Transverse colon (tissue), 4 donors: ENCODE results near the gene C17orf100. TPM values are rescaled to one million over a fixed set of nuclear protein-coding genes. Genes with fewer than 3 reads are reported as not detected.

ENCODE experiments used
- DNase-seq: peaks from one replicate; pipeline ENCODE4 v3.0.0-alpha.2; 2019
- H3K27ac ChIP-seq, 4 donors: fragments of 200-600 bp; sonication (generic); 2 replicates each; pipeline ENCODE4 v1.5.1; 2016 to 2018; ENCODE audit warnings: inconsistent platforms in 4 of 4
- H3K27me3 ChIP-seq: fragments of 200-600 bp; sonication (generic); 2 replicates; pipeline ENCODE4 v1.5.1; 2017; ENCODE audit warnings: inconsistent platforms
- H3K36me3 ChIP-seq, 4 donors: fragments of 200-600 bp; sonication (generic); 2 replicates each; pipeline ENCODE4 v1.5.1; 2017 to 2019; ENCODE audit warnings: inconsistent platforms in 4 of 4
- H3K4me1 ChIP-seq, 4 donors: fragments of 200-600 bp; sonication (generic); 2 replicates each; pipeline ENCODE4 v1.5.1; 2017 to 2020; ENCODE audit warnings: inconsistent platforms in 4 of 4
- H3K4me3 ChIP-seq, 4 donors: fragments of 200-600 bp; sonication (generic); 1 replicate in 1 of 4; 2 replicates in 3 of 4; pipeline versions ENCODE4 v1.5.1 to v1.6.1; 2017 to 2019; ENCODE audit warnings: inconsistent platforms in 4 of 4
- H3K9me3 ChIP-seq, 2 donors: fragments of 200-600 bp; sonication (generic); 2 replicates each; pipeline ENCODE4 v1.5.1; 2017 to 2019; ENCODE audit warnings: inconsistent platforms in 2 of 2
- EP300 ChIP-seq: sonication (generic); formaldehyde crosslinking; IDR thresholded peaks from one replicate; pipeline ENCODE4 v1.6.1; 2017; ENCODE audit warnings: antibody characterized with exemption, low read depth
- POLR2A ChIP-seq: fragments of 450-650 bp; IDR thresholded peaks from one replicate; pipeline ENCODE4 v1.6.1; 2016; ENCODE audit warnings: antibody characterized with exemption, mild to moderate bottlenecking, moderate library complexity
- POLR2AphosphoS5 ChIP-seq, 3 donors: sonication (generic); formaldehyde crosslinking; IDR thresholded peaks; one replicate each; pipeline ENCODE4 v1.6.1; 2016; ENCODE audit warnings: antibody characterized with exemption in 3 of 3
- WGBS, 2 donors: methylation state at CpG; one replicate each; pipeline ENCODE4 v1.1.5; 2018; ENCODE audit warnings: low coverage in 1 of 2; 5-methylcytosine and 5-hydroxymethylcytosine counted together
- in situ Hi-C, 4 donors: fragments of 200-750 bp; cut with MboI; loops; one replicate each; pipeline versions ENCODE4 v1.15.0 to v1.15.1; 2017; ENCODE audit warnings: low sequenced_read_pairs in 3 of 4, low pct_ligation_motif_present in 1 of 4, low pct_unique_long_range_greater_than_20kb in 1 of 4
- intact Hi-C: fragments of 100-400 bp; cut with DNase I; formaldehyde crosslinking; loops from one replicate; pipeline ENCODE4 v1.15.1; 2023; ENCODE audit warnings: low total_unique reads
- total RNA-seq, 4 donors: library from RNA; depleted of rRNA; stranded (reverse); fragments of >200 nt; gene quantifications; one replicate each; pipeline ENCODE4 v1.1.0, GENCODE V29; 2016
- TF ChIP-seq, protein P1 (sequence below), 5 experiments: fragments of 200-600 bp in 3 of 5; fragments of 450-650 bp in 2 of 5; sonication (generic) in 3 of 5; IDR thresholded peaks; 1 replicate in 2 of 5; 2 replicates in 3 of 5; pipeline ENCODE4 v1.5.1; 2016 to 2017; ENCODE audit warnings: antibody characterized with exemption in 5 of 5, inconsistent platforms in 3 of 5, mild to moderate bottlenecking in 2 of 5, moderate library complexity in 1 of 5

C17orf100 gene
- total RNA-seq, 4 donors from 2014 or later: 1.4 to 1.7 TPM; not detected in 2

DNA sequence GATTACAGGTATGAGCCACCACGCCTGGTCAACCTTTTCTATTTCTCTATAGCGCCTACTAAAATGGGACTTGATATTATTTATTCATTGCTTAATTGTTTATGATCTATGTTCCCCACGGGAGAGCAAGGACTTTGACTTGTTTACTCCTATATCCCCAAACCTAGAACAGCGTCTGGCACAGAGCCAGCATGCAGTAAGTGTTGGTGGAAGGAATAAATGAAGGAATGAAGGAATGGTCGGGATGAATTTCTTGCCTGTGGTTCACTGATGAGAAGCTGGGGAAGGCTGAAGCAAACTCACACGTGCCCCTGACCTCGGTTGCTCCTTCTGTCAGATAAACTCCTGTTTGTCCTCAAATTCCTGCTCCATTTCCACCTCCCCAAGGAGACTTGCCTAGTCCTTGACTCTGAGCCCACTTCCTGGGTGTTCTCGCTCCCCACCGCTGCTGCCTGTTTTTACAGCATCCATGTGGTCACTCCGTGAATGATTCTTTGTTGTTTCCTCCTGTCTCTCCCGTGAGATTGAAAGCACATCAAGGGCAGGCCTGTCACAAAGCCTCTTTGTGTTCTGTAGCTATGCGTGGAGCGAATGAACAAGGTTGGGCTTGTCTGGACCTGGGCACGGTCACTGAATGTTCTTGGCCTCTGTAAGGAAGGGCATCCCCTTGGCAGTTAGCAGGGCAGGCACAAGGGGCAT is 17.3 kb downstream of the C17orf100 start:
- in situ Hi-C loops: loop anchor here in 2 of 4 donors (10.0 to 25.0 kb wide), 3 partner anchors 176 to 343 kb away; partner anchors contain the start of genes BCL6B (in 1 of the 2) and RNASEK (in 1 of the 2)
- no peak for DNase-seq
- 58% methylated on average over 11 to 14 of the region's 14 CpGs for WGBS, 2 donors
- Histone ChIP-seq H3K36me3 (no peaks in the 10 kb centered on the region), H3K9me3 (no peaks in the 10 kb centered on the region), H3K4me1 (peaks cover 0 to 4% (median 2%) of the 10 kb centered on the region in 4 donors), H3K27ac (no peak overlapping the region), H3K27me3 (peaks cover 18% of the 10 kb centered on the region), H3K4me3 (no peak overlapping the region)
- intact Hi-C loops: loop anchor here (10.0 kb wide), 1 partner anchor 176 kb away; no protein-coding TSS in a partner anchor
- TF ChIP-seq EP300 (no peak), POLR2A (no peak), POLR2AphosphoS5 (IDR thresholded peaks at IDR 0.05) (no peak)
- TF ChIP-seq, protein P1, sequence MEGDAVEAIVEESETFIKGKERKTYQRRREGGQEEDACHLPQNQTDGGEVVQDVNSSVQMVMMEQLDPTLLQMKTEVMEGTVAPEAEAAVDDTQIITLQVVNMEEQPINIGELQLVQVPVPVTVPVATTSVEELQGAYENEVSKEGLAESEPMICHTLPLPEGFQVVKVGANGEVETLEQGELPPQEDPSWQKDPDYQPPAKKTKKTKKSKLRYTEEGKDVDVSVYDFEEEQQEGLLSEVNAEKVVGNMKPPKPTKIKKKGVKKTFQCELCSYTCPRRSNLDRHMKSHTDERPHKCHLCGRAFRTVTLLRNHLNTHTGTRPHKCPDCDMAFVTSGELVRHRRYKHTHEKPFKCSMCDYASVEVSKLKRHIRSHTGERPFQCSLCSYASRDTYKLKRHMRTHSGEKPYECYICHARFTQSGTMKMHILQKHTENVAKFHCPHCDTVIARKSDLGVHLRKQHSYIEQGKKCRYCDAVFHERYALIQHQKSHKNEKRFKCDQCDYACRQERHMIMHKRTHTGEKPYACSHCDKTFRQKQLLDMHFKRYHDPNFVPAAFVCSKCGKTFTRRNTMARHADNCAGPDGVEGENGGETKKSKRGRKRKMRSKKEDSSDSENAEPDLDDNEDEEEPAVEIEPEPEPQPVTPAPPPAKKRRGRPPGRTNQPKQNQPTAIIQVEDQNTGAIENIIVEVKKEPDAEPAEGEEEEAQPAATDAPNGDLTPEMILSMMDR (IDR thresholded peaks at IDR 0.05): no peak

DNA sequence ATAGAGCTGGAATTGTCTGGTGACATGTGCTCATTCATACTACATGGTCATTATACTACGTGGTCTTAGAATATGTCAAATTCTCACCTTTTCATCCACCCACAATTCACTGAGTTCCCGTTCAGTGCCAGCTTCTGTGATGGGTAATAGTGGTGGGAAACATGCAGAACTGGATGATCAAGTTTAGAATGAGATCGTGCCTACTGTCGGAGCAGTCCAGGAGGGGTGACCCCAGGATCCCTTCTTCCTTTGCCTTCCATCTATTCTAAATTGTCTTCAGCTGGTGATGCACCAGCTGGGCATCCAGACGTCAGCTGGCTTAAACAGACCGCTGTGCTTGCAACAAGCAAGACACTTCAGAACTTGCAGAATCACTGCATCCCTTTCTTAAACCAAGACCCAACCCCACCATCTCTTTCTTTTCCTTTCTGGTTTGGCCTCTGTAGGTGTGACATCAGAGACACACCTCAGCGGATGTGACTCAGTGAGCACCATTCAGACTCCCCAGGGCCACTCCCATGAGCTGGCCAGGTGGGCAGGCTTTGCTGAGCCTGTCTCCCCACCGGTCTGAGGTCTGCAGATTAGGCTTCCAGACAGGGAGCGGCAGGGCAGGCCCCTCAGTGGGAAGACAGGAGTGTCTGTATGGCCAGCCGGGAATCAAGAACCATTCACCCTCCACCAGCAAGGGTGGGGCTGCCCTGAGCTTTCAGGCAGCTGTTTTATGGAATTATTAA is 18.1 kb downstream of the C17orf100 start:
- Histone ChIP-seq H3K4me3 (no peak overlapping the region), H3K4me1 (peaks cover 0 to 4% (median 2%) of the 10 kb centered on the region in 4 donors), H3K9me3 (no peaks in the 10 kb centered on the region), H3K27me3 (peaks cover 18% of the 10 kb centered on the region), H3K36me3 (no peaks in the 10 kb centered on the region), H3K27ac (no peak overlapping the region)
- no peak for DNase-seq
- WGBS, 2 donors: 67 to 77% methylated on average over 5 to 10 of the region's 10 CpGs
- TF ChIP-seq POLR2AphosphoS5 (IDR thresholded peaks at IDR 0.05) (no peak), EP300 (no peak), POLR2A (no peak)
- TF ChIP-seq, protein P1 (IDR thresholded peaks at IDR 0.05): no peak
- in situ Hi-C loops: loop anchor here in 2 of 4 donors (10.0 to 25.0 kb wide), 3 partner anchors 175 to 343 kb away; partner anchors contain the start of genes BCL6B (in 1 of the 2) and RNASEK (in 1 of the 2)
- intact Hi-C loops: loop anchor here (10.0 kb wide), 1 partner anchor 175 kb away; no protein-coding TSS in a partner anchor

DNA sequence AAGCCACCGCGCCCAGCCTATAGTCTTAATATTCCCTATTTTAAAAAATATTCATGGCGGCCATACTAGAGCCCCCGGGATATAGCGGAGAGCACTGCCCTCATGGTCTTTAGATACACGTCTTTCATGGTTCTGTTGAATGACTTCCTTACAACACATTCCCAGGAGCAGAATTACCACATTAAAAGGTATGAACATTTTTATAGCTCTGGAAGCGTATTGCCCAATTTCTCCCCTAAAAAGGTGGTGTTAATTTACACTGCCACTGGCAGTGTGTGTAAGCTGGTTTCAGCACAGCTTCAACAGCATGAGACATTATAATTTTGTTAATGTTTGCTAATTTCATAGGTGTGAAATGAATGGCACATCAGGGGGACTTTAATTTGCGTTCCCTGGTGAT is 19.0 kb downstream of the C17orf100 start:
- in situ Hi-C loops: loop anchor here in 1 of 4 donors (25.0 kb wide), 1 partner anchor 342 kb away; the partner anchor contains the start of genes BCL6B and RNASEK
- Histone ChIP-seq H3K4me3 (no peak overlapping the region), H3K9me3 (no peaks in the 10 kb centered on the region), H3K36me3 (no peaks in the 10 kb centered on the region), H3K4me1 (peaks cover 0 to 4% (median 2%) of the 10 kb centered on the region in 4 donors), H3K27ac (no peak overlapping the region), H3K27me3 (peaks cover 18% of the 10 kb centered on the region)
- DNase-seq: no peak
- WGBS, 2 donors: 80 to 88% methylated on average over 2 to 8 of the region's 8 CpGs
- TF ChIP-seq EP300 (no peak), POLR2AphosphoS5 (IDR thresholded peaks at IDR 0.05) (no peak), POLR2A (no peak)
- TF ChIP-seq, protein P1 (IDR thresholded peaks at IDR 0.05): no peak
- intact Hi-C loops: no loop called here

DNA sequence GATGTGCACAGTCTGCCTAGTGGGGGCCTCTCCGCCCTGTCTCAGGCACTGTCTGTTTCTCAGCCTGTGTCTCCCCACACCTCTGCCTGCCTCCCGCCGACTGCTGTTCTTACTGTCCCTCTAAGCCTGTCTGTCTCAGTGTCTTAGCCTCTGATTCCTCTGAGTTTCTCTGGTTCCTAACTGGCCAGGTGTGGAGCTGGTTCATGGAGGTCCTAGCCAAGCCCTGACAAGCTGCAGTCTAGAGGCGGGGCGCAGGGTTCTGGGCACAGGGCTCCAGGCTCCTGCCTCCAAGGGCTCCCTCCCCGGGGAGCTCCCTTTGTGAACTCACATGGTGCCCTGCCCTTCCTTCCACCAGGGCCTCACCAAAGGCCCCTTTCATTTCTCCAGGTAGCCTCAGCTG is 19.4 kb downstream of the C17orf100 start:
- in situ Hi-C loops: loop anchor here in 1 of 4 donors (25.0 kb wide), 1 partner anchor 341 kb away; the partner anchor contains the start of genes BCL6B and RNASEK
- H3K4me1 ChIP-seq: peaks cover 0 to 4% (median 2%) of the 10 kb centered on the region in 4 donors
- 83% methylated on average over 6 of the region's 6 CpGs; no CpG with 5 or more reads in 1 of the 2 donors for WGBS, 2 donors
- TF ChIP-seq POLR2AphosphoS5 (IDR thresholded peaks at IDR 0.05) (no peak), POLR2A (no peak), EP300 (no peak)
- TF ChIP-seq, protein P1 (IDR thresholded peaks at IDR 0.05): no peak
- intact Hi-C loops: no loop called here
- no peak overlapping the region for H3K4me3 ChIP-seq
- no peaks in the 10 kb centered on the region for H3K36me3 ChIP-seq
- H3K27me3 ChIP-seq: peaks cover 18% of the 10 kb centered on the region
- no peaks in the 10 kb centered on the region for H3K9me3 ChIP-seq
- no peak overlapping the region for H3K27ac ChIP-seq
- DNase-seq: no peak
